Esophagus mucosa (tissue), 1 donor: ENCODE results near the gene AK9. TPM values are rescaled to one million over a fixed set of nuclear protein-coding genes. Genes with fewer than 3 reads are reported as not detected.

Experiments
- ATAC-seq: fragments of 200-7000 bp; cut with Tn5 transposase; one replicate; pipeline ENCODE4 v1.9.1; 2020
- total RNA-seq: library from RNA; stranded (reverse); gene quantifications from one replicate; pipeline ENCODE4 v1.2.4, GENCODE V29; 2023
- donor health status: DM: yes; HTN: yes; CAD: no.

The AK9 gene
- total RNA-seq, 1 donor from 2014 or later, result 2.1 TPM

- peak; percentile 67 for ATAC-seq
Observed at GRCh38 chr6:109455437-109456110, 235.4 kb downstream of the AK9 start, which contains the start of gene MICAL1. Gene MICAL1 (minus strand): TSS chr6:109455772. CDS start chr6:109454196, 1,576 bp downstream.

- peak; percentile 15 for ATAC-seq
Observed at GRCh38 chr6:109454496-109455436, 236.2 kb downstream of the AK9 start.

- no peak for ATAC-seq
Observed at GRCh38 chr6:109453594-109454495, 237.2 kb downstream of the AK9 start.

GRCh38 chr6:109453156-109453555 is 237.8 kb downstream of the AK9 start:
- no peak for ATAC-seq

GRCh38 chr6:109452181-109452580 is 238.8 kb downstream of the AK9 start:
- no peak for ATAC-seq

GRCh38 chr6:109451376-109451775 is 239.6 kb downstream of the AK9 start:
- no peak for ATAC-seq

GRCh38 chr6:109450801-109451200 is 240.2 kb downstream of the AK9 start:
- no peak for ATAC-seq

GRCh38 chr6:109449795-109450673 is 241.0 kb downstream of the AK9 start:
- ATAC-seq, result peak; percentile 19

GRCh38 chr6:109449064-109449794 is 241.8 kb downstream of the AK9 start:
- peak; percentile 2 for ATAC-seq

GRCh38 chr6:109448615-109449014 is 242.4 kb downstream of the AK9 start:
- peak; percentile 1 for ATAC-seq

GRCh38 chr6:109447878-109448555 is 243.0 kb downstream of the AK9 start:
- ATAC-seq, result peak; percentile 4

- no peak for ATAC-seq
Observed at GRCh38 chr6:109447087-109447486, 243.9 kb downstream of the AK9 start.

GRCh38 chr6:109446541-109446940 is 244.5 kb downstream of the AK9 start:
- no peak for ATAC-seq

- ATAC-seq, result no peak
Observed at GRCh38 chr6:109446072-109446471, 244.9 kb downstream of the AK9 start.

GRCh38 chr6:109445382-109445781 is 245.6 kb downstream of the AK9 start:
- no peak for ATAC-seq

GRCh38 chr6:109443425-109443950 is 247.5 kb downstream of the AK9 start:
- ATAC-seq, result no peak
